NCI-H460 (cell line): ENCODE data around the gene PKP2. TPM values are rescaled to one million over a fixed set of nuclear protein-coding genes. Genes with fewer than 3 reads are reported as not detected.

Experiments
- DNase-seq: peaks from one replicate; pipeline ENCODE4 v3.0.0-alpha.2; 2016; ENCODE audit warnings: low read depth; ENCODE audit errors: extremely low read depth
- total RNA-seq: library from RNA; depleted of rRNA; stranded (reverse); fragments of >200 nt; shearing (Covaris generic); gene quantifications from 2 replicates; pipeline ENCODE4 v1.2.3, GENCODE V29; 2014; rRNA removed

Gene PKP2
- total RNA-seq, 1 experiment from 2014 or later: 4.0 TPM

DNA sequence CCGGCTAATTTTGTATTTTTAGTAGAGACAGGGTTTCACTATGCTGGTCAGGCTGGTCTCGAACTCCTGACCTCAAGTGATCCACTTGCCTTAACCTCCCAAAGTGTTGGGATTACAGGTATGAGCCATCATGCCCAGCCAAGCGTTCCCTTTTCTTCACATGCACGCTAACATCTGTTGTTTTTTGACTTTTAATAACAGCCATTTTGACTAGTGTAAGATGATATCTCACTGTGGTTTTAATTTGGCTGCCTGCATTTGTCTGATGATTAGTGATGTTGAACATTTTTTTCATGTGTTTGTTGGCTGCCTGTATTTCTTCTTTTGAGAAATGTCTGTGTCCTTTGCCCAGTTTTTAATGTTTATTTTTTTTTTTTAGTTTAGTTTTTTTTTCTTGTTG lies 130.7 kb downstream of the PKP2 start:
- no peak for DNase-seq

GRCh38 chr12:32761716-32762115 lies 134.9 kb downstream of the PKP2 start:
- no peak for DNase-seq

DNA sequence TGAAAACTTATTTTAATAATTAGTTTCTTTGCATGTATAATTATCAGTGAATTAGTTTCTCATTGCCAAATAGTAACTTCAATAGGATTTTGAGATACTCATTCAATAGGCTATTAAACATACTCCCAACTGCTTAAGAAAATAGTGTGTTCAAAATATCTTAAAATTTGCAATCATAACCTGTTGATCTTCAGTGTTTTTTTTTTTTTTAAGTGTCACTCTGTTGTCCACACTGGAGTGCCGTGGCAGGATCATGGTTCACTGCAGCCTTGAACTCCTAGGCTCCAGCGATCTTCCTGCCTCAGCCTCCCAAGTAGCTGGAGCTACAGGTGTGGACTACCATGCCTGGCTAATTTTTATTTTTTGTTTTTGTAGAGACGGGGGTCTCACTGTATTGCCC lies 139.4 kb downstream of the PKP2 start:
- no peak for DNase-seq

DNA sequence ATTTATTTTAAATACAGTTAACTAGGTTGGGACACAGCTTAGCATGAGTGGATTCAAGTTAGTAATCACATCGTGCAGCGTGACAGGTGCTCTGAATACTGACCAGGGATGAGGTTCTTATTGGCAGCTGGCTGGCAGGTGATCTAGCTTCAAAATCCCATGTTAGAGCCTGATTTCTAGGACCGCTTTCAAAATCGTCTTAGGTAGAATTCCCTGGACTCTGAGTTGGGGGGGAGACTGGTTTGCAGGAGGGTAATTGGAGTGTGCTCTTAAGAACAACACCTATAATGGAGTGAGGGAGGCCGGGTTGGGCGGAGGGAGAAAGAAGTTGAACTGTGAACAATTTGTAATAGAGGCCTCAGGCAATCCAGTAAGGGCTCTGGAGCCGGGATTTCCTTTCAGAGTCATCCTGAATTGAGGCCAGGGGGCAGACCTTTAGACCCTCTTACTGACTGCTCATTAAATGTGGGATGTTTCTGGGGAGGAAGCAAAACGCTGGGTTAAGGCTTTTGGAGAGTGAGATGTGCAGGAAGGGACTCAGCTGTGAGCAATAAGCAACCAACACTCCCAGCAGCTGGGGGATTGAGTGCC lies 140.0 kb downstream of the PKP2 start:
- DNase-seq: no peak

DNA sequence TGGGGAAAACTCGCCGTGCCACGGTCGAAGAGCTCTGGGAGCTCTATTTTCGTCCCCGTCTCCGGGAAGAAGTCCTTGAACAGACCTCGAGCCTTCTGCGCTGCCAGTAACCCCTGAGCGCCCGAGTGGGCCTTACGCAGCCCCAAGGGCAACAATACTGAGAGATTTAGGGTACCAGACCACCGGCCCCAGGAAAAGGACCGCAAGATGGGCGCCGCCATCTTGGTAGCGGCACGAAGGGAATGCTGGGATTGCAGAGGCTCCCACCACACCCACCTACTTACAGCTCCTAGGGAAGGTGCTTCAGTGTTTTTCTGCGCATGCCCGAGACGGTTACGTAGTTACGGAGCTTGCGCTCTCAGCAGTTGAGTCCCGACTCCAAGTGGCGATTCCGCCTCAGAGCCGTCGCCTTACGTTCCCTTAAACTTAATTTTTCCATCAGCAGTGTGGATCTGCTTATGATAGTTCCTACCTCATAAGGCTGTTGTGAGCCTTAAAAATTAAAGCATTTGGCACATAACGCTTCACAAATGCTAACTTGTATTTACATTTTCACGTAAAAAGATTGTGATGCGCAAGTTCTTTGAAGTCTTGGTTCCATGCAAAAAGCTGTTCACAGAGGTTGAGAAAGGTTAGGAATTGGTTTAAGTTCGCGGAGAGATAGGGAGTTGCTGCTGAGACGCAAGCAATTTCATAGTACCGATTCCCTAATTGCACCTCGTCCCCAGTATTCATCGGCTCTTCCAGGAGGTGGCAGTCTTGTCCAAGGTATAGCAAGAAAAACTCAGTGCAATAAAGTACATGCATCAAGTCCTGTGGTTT lies 140.7 kb downstream of the PKP2 start, which contains the start of gene YARS2:
Gene YARS2 (minus strand): TSS at position 244 of the 822 bp plus-strand sequence. CDS start 23 bp downstream, at position 221.
- DNase-seq: peak; percentile 95

- DNase-seq: peak; percentile 74
Measured at GRCh38 chr12:32755051-32755653, 141.4 kb downstream of the PKP2 start.

- no peak for DNase-seq
Measured at GRCh38 chr12:32754111-32754510, 142.5 kb downstream of the PKP2 start.

- DNase-seq: no peak
Measured at GRCh38 chr12:32753605-32754004, 143.0 kb downstream of the PKP2 start.

- DNase-seq: no peak
Measured at GRCh38 chr12:32743264-32743663, 153.3 kb downstream of the PKP2 start.

- no peak for DNase-seq
Measured at GRCh38 chr12:32742133-32742532, 154.4 kb downstream of the PKP2 start.

Other genes starting within 250 kb of the PKP2 start
- gene DNM1L, start 217.5 kb downstream of the PKP2 start, total RNA-seq: 61.0 and 72.5 TPM in 2 replicates
- gene YARS2, start 140.9 kb downstream of the PKP2 start, total RNA-seq: 30.8 and 31.2 TPM in 2 replicates